ENCODE data around the gene IKZF5. TPM values are rescaled to one million over a fixed set of nuclear protein-coding genes. Genes with fewer than 3 reads are reported as not detected.

Gene IKZF5
- total RNA-seq, 1 experiment from 2014 or later = 10.4 TPM

DNA sequence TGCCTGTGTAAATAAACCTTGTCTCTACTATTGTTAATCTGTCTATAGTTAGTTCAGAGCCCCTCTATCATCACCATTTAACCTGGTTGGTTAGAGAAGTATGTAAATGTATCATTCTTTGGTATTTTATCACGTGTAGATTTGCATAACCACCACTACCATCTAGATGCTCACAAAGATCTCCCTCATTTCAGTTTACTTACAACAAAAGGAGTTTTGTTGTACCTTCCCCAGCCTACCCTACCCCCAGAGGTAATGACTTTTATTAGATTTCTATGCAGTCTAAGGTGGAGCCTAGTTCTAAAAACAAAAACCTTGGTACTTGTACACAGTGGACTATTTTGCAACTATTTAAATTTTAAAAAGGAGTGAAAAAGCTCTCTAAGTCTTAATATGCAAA, 17.7 kb upstream of the IKZF5 start:
- POLR2A ChIA-PET = no interaction called here

GRCh38 chr10:123024540-123024939, 15.9 kb upstream of the IKZF5 start:
- POLR2A ChIA-PET = no interaction called here
- Mint-ChIP-seq H3K9me3 (ENCODE audit: unreplicated experiment) (no peaks in the 10 kb centered on the region), H3K36me3 (ENCODE audit: insufficient read depth, unreplicated experiment) (no peaks in the 10 kb centered on the region), H3K4me3 (ENCODE audit: unreplicated experiment) (no peak overlapping the region), H3K27ac (ENCODE audit: unreplicated experiment) (no peak overlapping the region), H3K4me1 (ENCODE audit: low read depth, unreplicated experiment) (peaks cover 7% of the 10 kb centered on the region), H3K27me3 (ENCODE audit: insufficient read depth, unreplicated experiment) (no peaks in the 10 kb centered on the region)
- H3K4me3 ChIP-seq (ENCODE audit: low read depth, low read length) = no peak overlapping the region
- DNase-seq = no peak
- intact Hi-C loops (cut with micrococcal nuclease; ENCODE audit: unreplicated experiment) = no loop called here
- CTCF ChIA-PET = no interaction called here
- no peaks in the 10 kb centered on the region for H3K27me3 ChIP-seq (replicated peaks; ENCODE audit: control insufficient read depth, insufficient read depth, low read length)
- no TSS peak for BruUV-seq (replicated peaks)
- H3K9me3 ChIP-seq = no peaks in the 10 kb centered on the region
- TF ChIP-seq, protein P1, sequence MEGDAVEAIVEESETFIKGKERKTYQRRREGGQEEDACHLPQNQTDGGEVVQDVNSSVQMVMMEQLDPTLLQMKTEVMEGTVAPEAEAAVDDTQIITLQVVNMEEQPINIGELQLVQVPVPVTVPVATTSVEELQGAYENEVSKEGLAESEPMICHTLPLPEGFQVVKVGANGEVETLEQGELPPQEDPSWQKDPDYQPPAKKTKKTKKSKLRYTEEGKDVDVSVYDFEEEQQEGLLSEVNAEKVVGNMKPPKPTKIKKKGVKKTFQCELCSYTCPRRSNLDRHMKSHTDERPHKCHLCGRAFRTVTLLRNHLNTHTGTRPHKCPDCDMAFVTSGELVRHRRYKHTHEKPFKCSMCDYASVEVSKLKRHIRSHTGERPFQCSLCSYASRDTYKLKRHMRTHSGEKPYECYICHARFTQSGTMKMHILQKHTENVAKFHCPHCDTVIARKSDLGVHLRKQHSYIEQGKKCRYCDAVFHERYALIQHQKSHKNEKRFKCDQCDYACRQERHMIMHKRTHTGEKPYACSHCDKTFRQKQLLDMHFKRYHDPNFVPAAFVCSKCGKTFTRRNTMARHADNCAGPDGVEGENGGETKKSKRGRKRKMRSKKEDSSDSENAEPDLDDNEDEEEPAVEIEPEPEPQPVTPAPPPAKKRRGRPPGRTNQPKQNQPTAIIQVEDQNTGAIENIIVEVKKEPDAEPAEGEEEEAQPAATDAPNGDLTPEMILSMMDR (IDR thresholded peaks at IDR 0.05; ENCODE audit: insufficient read depth in 1 of 2, low read depth in 1 of 2, low read length in 1 of 2, severe bottlenecking in 1 of 2, unreplicated experiment in 1 of 2) = no peak
- no peaks in the 10 kb centered on the region for H3K4me1 ChIP-seq
- no peaks in the 10 kb centered on the region for H3K36me3 ChIP-seq (ENCODE audit: control insufficient read depth, insufficient read depth, low read length)

More for the DNA sequence above, 17.7 kb upstream of the IKZF5 start:
- no peak overlapping the region for H3K4me3 ChIP-seq (ENCODE audit: low read depth, low read length)
- H3K4me3 Mint-ChIP-seq (ENCODE audit: unreplicated experiment) = no peak overlapping the region
- H3K4me1 Mint-ChIP-seq (ENCODE audit: low read depth, unreplicated experiment) = peaks cover 5% of the 10 kb centered on the region
- no peaks in the 10 kb centered on the region for H3K27me3 Mint-ChIP-seq (ENCODE audit: insufficient read depth, unreplicated experiment)
- no peaks in the 10 kb centered on the region for H3K4me1 ChIP-seq
- H3K36me3 Mint-ChIP-seq (ENCODE audit: insufficient read depth, unreplicated experiment) = no peaks in the 10 kb centered on the region
- no peaks in the 10 kb centered on the region for H3K36me3 ChIP-seq (ENCODE audit: control insufficient read depth, insufficient read depth, low read length)
- TF ChIP-seq, protein P1 (IDR thresholded peaks at IDR 0.05; ENCODE audit: insufficient read depth in 1 of 2, low read depth in 1 of 2, low read length in 1 of 2, severe bottlenecking in 1 of 2, unreplicated experiment in 1 of 2) = no peak
- no peaks in the 10 kb centered on the region for H3K27me3 ChIP-seq (replicated peaks; ENCODE audit: control insufficient read depth, insufficient read depth, low read length)
- intact Hi-C loops (cut with micrococcal nuclease; ENCODE audit: unreplicated experiment) = no loop called here
- BruUV-seq (replicated peaks) = no TSS peak
- no peaks in the 10 kb centered on the region for H3K9me3 Mint-ChIP-seq (ENCODE audit: unreplicated experiment)
- no peak overlapping the region for H3K27ac Mint-ChIP-seq (ENCODE audit: unreplicated experiment)
- no peaks in the 10 kb centered on the region for H3K9me3 ChIP-seq
- DNase-seq = no peak
- CTCF ChIA-PET = no interaction called here

- POLR2A ChIA-PET = no interaction called here
- DNase-seq = no peak
- intact Hi-C loops (cut with micrococcal nuclease; ENCODE audit: unreplicated experiment) = loop anchor here (1.0 kb wide), 1 partner anchor 13 kb away; the partner anchor contains the start of gene IKZF5
- BruUV-seq (replicated peaks) = no TSS peak
- H3K36me3 Mint-ChIP-seq (ENCODE audit: insufficient read depth, unreplicated experiment) = no peaks in the 10 kb centered on the region
- Histone ChIP-seq H3K9me3 (no peaks in the 10 kb centered on the region), H3K4me1 (no peaks in the 10 kb centered on the region), H3K4me3 (ENCODE audit: low read depth, low read length) (no peak overlapping the region), H3K36me3 (ENCODE audit: control insufficient read depth, insufficient read depth, low read length) (no peaks in the 10 kb centered on the region), H3K27me3 (replicated peaks; ENCODE audit: control insufficient read depth, insufficient read depth, low read length) (no peaks in the 10 kb centered on the region)
- no peaks in the 10 kb centered on the region for H3K27me3 Mint-ChIP-seq (ENCODE audit: insufficient read depth, unreplicated experiment)
- peaks cover 7% of the 10 kb centered on the region for H3K4me1 Mint-ChIP-seq (ENCODE audit: low read depth, unreplicated experiment)
- H3K27ac Mint-ChIP-seq (ENCODE audit: unreplicated experiment) = no peak overlapping the region
- no peaks in the 10 kb centered on the region for H3K9me3 Mint-ChIP-seq (ENCODE audit: unreplicated experiment)
- CTCF ChIA-PET = interaction anchor here (0.5 to 1.3 kb wide), 4 partner anchors 12 to 906 kb away, joined by 3 to 8 read pairs (median 4); no protein-coding TSS in a partner anchor
- TF ChIP-seq, protein P1 (IDR thresholded peaks at IDR 0.05; ENCODE audit: insufficient read depth in 1 of 2, low read depth in 1 of 2, low read length in 1 of 2, severe bottlenecking in 1 of 2, unreplicated experiment in 1 of 2) = peak; percentile 43 to 44
- no peak overlapping the region for H3K4me3 Mint-ChIP-seq (ENCODE audit: unreplicated experiment)
Measured at GRCh38 chr10:123021517-123021916, 12.9 kb upstream of the IKZF5 start.
